ENCODE data around the gene GON7. TPM values are rescaled to one million over a fixed set of nuclear protein-coding genes. Genes with fewer than 3 reads are reported as not detected.

The GON7 gene
- total RNA-seq (2014; rRNA removed; shearing (Covaris generic)) (13.2 and 16.5 TPM in 2 replicates), polyA plus RNA-seq (2016; fragmentation: Nextera tagmentation; extraction: Ambion mirVana) (18.3 and 19.0 TPM in 2 replicates)

- Histone ChIP-seq H4K20me1 (ENCODE audit: insufficient read depth) (no peaks in the 10 kb centered on the region), H3K79me2 (ENCODE audit: insufficient read depth) (peaks cover 76% of the 10 kb centered on the region), H3F3A (ENCODE audit: insufficient read depth) (peaks cover 22% of the 10 kb centered on the region), H3K4me2 (ENCODE audit: unreplicated experiment) (peak within 1 kb of the TSS; percentile 99), H3K36me3 (ENCODE audit: low read depth) (no peaks in the 10 kb centered on the region), H3K9me2 (ENCODE audit: insufficient read depth) (no peaks in the 10 kb centered on the region), H3K27ac (peak within 1 kb of the TSS; percentile 79), H3K9me3 (ENCODE audit: low read depth) (no peaks in the 10 kb centered on the region), H2AFZ (peak within 1 kb of the TSS; percentile 97), H3K4me1 (ENCODE audit: insufficient read depth) (peaks cover 22% of the 10 kb centered on the region), H3K27me3 (replicated peaks; ENCODE audit: insufficient read depth) (no peaks in the 10 kb centered on the region), H3K9ac (peak within 1 kb of the TSS; percentile 84), H3K4me3 (peak within 1 kb of the TSS; percentile 99)
- 0 to 1% methylated on average over 57 to 61 of the region's 65 CpGs for WGBS, 2 experiments (ENCODE audit: low coverage in 1 of 2, low lambda C conversion rate in 2 of 2, missing lambda C conversion rate in 2 of 2)
- peak; percentile 98 for DNase-seq
- in situ Hi-C loops (cut with MboI), result no loop called here
- TF ChIP-seq EZH2phosphoT487 (IDR thresholded peaks at IDR 0.05; ENCODE audit: insufficient read depth, low read depth) (no peak), EZH2 (IDR thresholded peaks at IDR 0.05; ENCODE audit: insufficient read depth, poor library complexity, severe bottlenecking) (no peak)
Measured at GRCh38 chr14:93206793-93207467, at the start of gene GON7, which contains the start of gene UBR7. GON7 (minus strand) TSS chr14:93207065; CDS start chr14:93207037, 28 bp downstream. UBR7 (plus strand) TSS chr14:93207256; CDS start chr14:93207292, 36 bp downstream.

- H2AFZ ChIP-seq, result no peak overlapping the region
- no peak overlapping the region for H3K4me3 ChIP-seq
- in situ Hi-C loops (cut with MboI), result loop anchor here (25.0 kb wide), 1 partner anchor 288 kb away; no protein-coding TSS in a partner anchor
- no peak overlapping the region for H3K27ac ChIP-seq
- H3K4me1 ChIP-seq (ENCODE audit: insufficient read depth), result peaks cover 7% of the 10 kb centered on the region
- no peaks in the 10 kb centered on the region for H3K9me2 ChIP-seq (ENCODE audit: insufficient read depth)
- H3K27me3 ChIP-seq (replicated peaks; ENCODE audit: insufficient read depth), result no peaks in the 10 kb centered on the region
- no peaks in the 10 kb centered on the region for H3K9me3 ChIP-seq (ENCODE audit: low read depth)
- peaks cover 7% of the 10 kb centered on the region; the same call in 1 of the 2 replicates for H3F3A ChIP-seq (ENCODE audit: insufficient read depth)
- WGBS, 2 experiments (ENCODE audit: low coverage in 1 of 2, low lambda C conversion rate in 2 of 2, missing lambda C conversion rate in 2 of 2), result 98 to 99% methylated on average over 7 of the region's 7 CpGs
- TF ChIP-seq EZH2 (IDR thresholded peaks at IDR 0.05; ENCODE audit: insufficient read depth, poor library complexity, severe bottlenecking), result no peak
- TF ChIP-seq EZH2phosphoT487 (IDR thresholded peaks at IDR 0.05; ENCODE audit: insufficient read depth, low read depth), result no peak
- no peaks in the 10 kb centered on the region for H4K20me1 ChIP-seq (ENCODE audit: insufficient read depth)
- H3K9ac ChIP-seq, result no peak overlapping the region
- no peaks in the 10 kb centered on the region; the same call in 1 of the 2 replicates for H3K79me2 ChIP-seq (ENCODE audit: insufficient read depth)
- no peak for DNase-seq
- H3K36me3 ChIP-seq (ENCODE audit: low read depth), result peaks cover 35% of the 10 kb centered on the region
- H3K4me2 ChIP-seq (ENCODE audit: unreplicated experiment), result no peak overlapping the region
Measured at GRCh38 chr14:93249128-93249831, 42.4 kb upstream of the GON7 start.

- no peak overlapping the region for H3K4me3 ChIP-seq
- H3K36me3 ChIP-seq (ENCODE audit: low read depth), result peaks cover 49% of the 10 kb centered on the region
- peak overlapping the region; percentile 14 for H3K4me2 ChIP-seq (ENCODE audit: unreplicated experiment)
- in situ Hi-C loops (cut with MboI), result loop anchor here (25.0 kb wide), 1 partner anchor 291 kb away; no protein-coding TSS in a partner anchor
- H3K27ac ChIP-seq, result peak overlapping the region; percentile 21
- H3K27me3 ChIP-seq (replicated peaks; ENCODE audit: insufficient read depth), result no peaks in the 10 kb centered on the region
- H3K9ac ChIP-seq, result peak overlapping the region; percentile 14
- no peaks in the 10 kb centered on the region for H3K9me3 ChIP-seq (ENCODE audit: low read depth)
- H3K4me1 ChIP-seq (ENCODE audit: insufficient read depth), result peaks cover 7% of the 10 kb centered on the region
- no peaks in the 10 kb centered on the region for H4K20me1 ChIP-seq (ENCODE audit: insufficient read depth)
- H3K79me2 ChIP-seq (ENCODE audit: insufficient read depth), result no peaks in the 10 kb centered on the region
- H3K9me2 ChIP-seq (ENCODE audit: insufficient read depth), result no peaks in the 10 kb centered on the region
- H3F3A ChIP-seq (ENCODE audit: insufficient read depth), result peaks cover 7% of the 10 kb centered on the region; the same call in 1 of the 2 replicates
- TF ChIP-seq EZH2 (IDR thresholded peaks at IDR 0.05; ENCODE audit: insufficient read depth, poor library complexity, severe bottlenecking) (no peak), EZH2phosphoT487 (IDR thresholded peaks at IDR 0.05; ENCODE audit: insufficient read depth, low read depth) (no peak)
- peak; percentile 32 for DNase-seq
- no peak overlapping the region for H2AFZ ChIP-seq
Measured at GRCh38 chr14:93246534-93246933, 39.7 kb upstream of the GON7 start.

GRCh38 chr14:93245764-93246420, 39.0 kb upstream of the GON7 start:
- Histone ChIP-seq H3F3A (ENCODE audit: insufficient read depth) (peaks cover 9% of the 10 kb centered on the region; the same call in 1 of the 2 replicates), H3K9me3 (ENCODE audit: low read depth) (no peaks in the 10 kb centered on the region), H2AFZ (no peak overlapping the region), H3K9me2 (ENCODE audit: insufficient read depth) (no peaks in the 10 kb centered on the region), H3K9ac (peak overlapping the region; percentile 14), H3K4me2 (ENCODE audit: unreplicated experiment) (peak overlapping the region; percentile 14), H3K79me2 (ENCODE audit: insufficient read depth) (no peaks in the 10 kb centered on the region), H3K36me3 (ENCODE audit: low read depth) (peaks cover 52% of the 10 kb centered on the region), H3K4me1 (ENCODE audit: insufficient read depth) (peaks cover 10% of the 10 kb centered on the region), H3K4me3 (no peak overlapping the region), H3K27ac (peak overlapping the region; percentile 21), H3K27me3 (replicated peaks; ENCODE audit: insufficient read depth) (no peaks in the 10 kb centered on the region), H4K20me1 (ENCODE audit: insufficient read depth) (no peaks in the 10 kb centered on the region)
- 86 to 87% methylated on average over 10 of the region's 10 CpGs for WGBS, 2 experiments (ENCODE audit: low coverage in 1 of 2, low lambda C conversion rate in 2 of 2, missing lambda C conversion rate in 2 of 2)
- TF ChIP-seq EZH2 (IDR thresholded peaks at IDR 0.05; ENCODE audit: insufficient read depth, poor library complexity, severe bottlenecking) (no peak), EZH2phosphoT487 (IDR thresholded peaks at IDR 0.05; ENCODE audit: insufficient read depth, low read depth) (no peak)
- in situ Hi-C loops (cut with MboI), result loop anchor here (25.0 kb wide), 1 partner anchor 291 kb away; no protein-coding TSS in a partner anchor
- peak; percentile 35 for DNase-seq

Measured in GM23248 (cell line).